22Rv1 (cell line): Measurements from ENCODE around the gene TAPBP.

Experiments used
- ZFX ChIP-seq: fragments of 450-650 bp; IDR thresholded peaks from 2 replicates; pipeline ENCODE4 v1.6.1; 2017; ENCODE audit warnings: antibody characterized with exemption, borderline replicate concordance
- TF ChIP-seq, protein P1 (sequence below): fragments of 450-650 bp; IDR thresholded peaks from 2 replicates; pipeline ENCODE4 v1.5.1; 2017; ENCODE audit warnings: mild to moderate bottlenecking

DNA sequence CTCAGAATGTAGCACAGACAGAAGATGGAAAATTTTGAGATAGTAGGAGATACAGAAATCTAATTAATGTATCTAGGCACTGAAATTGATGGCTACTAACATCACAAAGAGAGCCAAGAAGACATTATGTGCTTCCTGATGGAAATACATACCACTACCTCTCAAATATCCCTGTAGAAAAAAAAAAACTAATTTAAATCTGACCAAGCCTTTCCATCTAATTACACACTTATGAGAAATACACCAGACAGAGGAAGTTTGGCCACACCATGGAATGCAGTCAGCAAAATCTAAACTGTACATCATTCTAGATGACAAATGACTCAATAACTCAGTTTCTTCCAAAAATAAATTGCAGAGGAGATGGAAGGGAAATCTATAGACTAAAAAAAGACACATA lies 61.1 kb downstream of the TAPBP start:
- TF ChIP-seq, protein P1, sequence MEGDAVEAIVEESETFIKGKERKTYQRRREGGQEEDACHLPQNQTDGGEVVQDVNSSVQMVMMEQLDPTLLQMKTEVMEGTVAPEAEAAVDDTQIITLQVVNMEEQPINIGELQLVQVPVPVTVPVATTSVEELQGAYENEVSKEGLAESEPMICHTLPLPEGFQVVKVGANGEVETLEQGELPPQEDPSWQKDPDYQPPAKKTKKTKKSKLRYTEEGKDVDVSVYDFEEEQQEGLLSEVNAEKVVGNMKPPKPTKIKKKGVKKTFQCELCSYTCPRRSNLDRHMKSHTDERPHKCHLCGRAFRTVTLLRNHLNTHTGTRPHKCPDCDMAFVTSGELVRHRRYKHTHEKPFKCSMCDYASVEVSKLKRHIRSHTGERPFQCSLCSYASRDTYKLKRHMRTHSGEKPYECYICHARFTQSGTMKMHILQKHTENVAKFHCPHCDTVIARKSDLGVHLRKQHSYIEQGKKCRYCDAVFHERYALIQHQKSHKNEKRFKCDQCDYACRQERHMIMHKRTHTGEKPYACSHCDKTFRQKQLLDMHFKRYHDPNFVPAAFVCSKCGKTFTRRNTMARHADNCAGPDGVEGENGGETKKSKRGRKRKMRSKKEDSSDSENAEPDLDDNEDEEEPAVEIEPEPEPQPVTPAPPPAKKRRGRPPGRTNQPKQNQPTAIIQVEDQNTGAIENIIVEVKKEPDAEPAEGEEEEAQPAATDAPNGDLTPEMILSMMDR: no peak
- no peak for TF ChIP-seq ZFX
